ENCODE results near the gene SH3RF3.

The SH3RF3 gene

GRCh38 chr2:109345653-109346480 is 216.9 kb downstream of the SH3RF3 start:
- no peak for DNase-seq

- no peak for DNase-seq
Observed at GRCh38 chr2:109346601-109347228, 217.7 kb downstream of the SH3RF3 start.

- no peak for DNase-seq
Observed at GRCh38 chr2:109347626-109348025, 218.6 kb downstream of the SH3RF3 start.

GRCh38 chr2:109348190-109348589 is 219.2 kb downstream of the SH3RF3 start:
- DNase-seq: no peak

- peak; percentile 44 for DNase-seq
Observed at GRCh38 chr2:109348671-109349502, 219.9 kb downstream of the SH3RF3 start.

GRCh38 chr2:109349503-109350465 is 220.8 kb downstream of the SH3RF3 start:
- DNase-seq: no peak

- DNase-seq: no peak
Observed at GRCh38 chr2:109350526-109350925, 221.5 kb downstream of the SH3RF3 start.

- DNase-seq: no peak
Observed at GRCh38 chr2:109351164-109351756, 222.3 kb downstream of the SH3RF3 start.

GRCh38 chr2:109352056-109352897 is 223.3 kb downstream of the SH3RF3 start:
- no peak for DNase-seq

- no peak for DNase-seq
Observed at GRCh38 chr2:109352898-109353689, 224.1 kb downstream of the SH3RF3 start.

- DNase-seq: no peak
Observed at GRCh38 chr2:109353806-109354745, 225.1 kb downstream of the SH3RF3 start.

GRCh38 chr2:109355192-109355843 is 226.3 kb downstream of the SH3RF3 start:
- DNase-seq: no peak

- DNase-seq: no peak
Observed at GRCh38 chr2:109356324-109357035, 227.5 kb downstream of the SH3RF3 start.

- no peak for DNase-seq
Observed at GRCh38 chr2:109364217-109364616, 235.2 kb downstream of the SH3RF3 start.

GRCh38 chr2:109365131-109365530 is 236.1 kb downstream of the SH3RF3 start:
- DNase-seq: no peak

- no peak for DNase-seq
Observed at GRCh38 chr2:109367683-109368082, 238.7 kb downstream of the SH3RF3 start.

- no peak for DNase-seq
Observed at GRCh38 chr2:109368798-109369197, 239.8 kb downstream of the SH3RF3 start.

Data from activated CD4-positive, alpha-beta T cell treated with anti-CD3 and anti-CD28 coated beads, Interleukin-2, amount 50 U/mL, for 1 hour (primary cell).